Measurements from ENCODE around the gene PTGER3. TPM values are rescaled to one million over a fixed set of nuclear protein-coding genes. Genes with fewer than 3 reads are reported as not detected.

Gene PTGER3
- under 1 TPM; 0.14 to 0.15 TPM for total RNA-seq

DNA sequence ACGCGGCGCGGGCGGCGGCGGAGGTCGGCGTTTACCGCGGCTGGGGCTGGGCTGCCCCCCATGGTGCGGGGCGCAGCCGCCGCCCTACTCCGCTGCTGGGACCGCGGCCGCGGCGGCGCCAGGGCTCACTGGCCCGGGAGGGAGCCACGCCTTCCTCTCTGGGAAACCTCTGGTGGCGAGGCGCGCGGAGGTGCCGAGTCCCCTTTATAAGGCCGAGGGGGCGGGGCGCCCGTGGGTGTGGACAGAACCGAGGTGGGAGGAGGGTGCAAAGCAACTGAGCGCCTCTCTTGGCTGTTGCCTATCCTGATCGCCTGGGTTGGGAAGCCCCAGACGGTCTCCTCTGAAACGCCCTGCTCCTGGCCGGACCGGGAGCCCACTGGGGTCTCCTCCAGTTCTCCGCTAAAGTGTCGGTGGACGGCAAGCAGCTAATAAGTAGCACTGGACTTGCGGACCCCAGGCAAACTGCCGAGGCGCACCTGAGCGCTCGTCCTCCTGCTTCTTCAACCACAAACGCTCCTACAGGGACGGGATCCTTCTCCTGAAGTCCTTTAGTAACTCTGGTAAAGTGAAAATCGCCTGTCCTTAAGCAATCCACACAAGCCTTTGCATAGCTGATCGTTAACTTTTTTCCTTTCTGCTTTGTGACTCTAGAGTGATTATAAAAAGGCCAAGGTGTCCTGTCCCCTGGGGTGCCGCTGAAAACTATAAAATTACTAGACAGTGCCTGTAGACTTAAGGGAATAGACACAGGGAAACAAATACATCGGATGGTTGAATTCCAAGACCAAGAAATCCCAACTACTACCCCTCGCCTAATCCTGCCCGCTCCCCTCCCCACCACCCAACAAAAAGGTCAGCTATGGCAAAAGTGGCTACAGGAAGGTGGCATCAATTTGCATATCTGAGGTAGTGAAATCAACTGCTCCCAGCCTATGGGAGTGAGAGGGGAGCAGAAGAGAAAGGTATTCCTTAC lies at the start of gene PTGER3:
Gene PTGER3, minus strand, starts transcription at position 182 of the 973 bp plus-strand sequence. CDS start 239 bp downstream, outside the sequence.

DNA sequence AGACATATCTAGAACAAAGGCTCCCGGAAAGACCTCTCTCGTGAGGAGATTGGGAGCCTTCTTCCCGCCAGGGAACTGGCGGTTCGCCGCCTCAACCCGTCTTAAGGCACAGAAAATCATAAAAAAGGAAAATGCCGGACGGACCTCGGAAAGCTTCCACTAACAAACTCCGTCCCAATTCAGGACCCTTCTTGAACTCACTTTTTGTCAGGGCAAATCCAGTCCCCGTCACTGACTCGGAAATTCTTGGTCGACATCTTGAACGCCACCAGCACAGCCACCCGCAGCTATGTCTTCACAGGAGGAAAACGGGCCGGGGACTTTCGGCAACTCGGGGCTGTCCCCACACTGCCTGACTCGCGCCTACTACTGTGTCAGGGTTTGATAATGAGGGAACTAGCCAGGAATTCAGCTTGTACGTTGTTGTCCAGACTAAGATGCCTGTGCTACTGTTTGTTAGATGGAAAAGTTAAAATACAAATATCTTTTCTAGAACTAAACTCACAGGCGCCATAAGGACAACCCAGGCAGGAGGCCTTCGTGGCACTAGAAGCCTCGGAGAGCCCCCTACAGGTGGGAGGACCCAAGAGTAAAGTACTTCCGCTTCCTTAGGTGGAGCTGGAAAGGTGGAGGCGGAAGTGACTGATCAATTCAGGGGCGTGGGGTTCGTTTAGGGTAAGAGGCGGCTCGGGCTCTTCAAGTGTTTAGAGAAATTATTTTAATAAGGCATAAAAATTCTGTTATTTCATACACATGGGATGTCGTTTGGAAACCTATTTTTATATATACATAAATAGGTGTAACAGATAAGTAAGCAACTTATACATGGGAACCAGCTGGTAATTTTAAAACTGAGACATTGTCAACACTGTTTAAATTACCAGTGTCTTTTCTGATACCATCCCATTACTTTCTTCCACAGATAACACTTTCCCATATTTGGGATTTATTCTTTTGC lies 33.4 kb upstream of the PTGER3 start, which contains the start of gene ZRANB2:
Gene ZRANB2, minus strand, starts transcription at position 297 of the 958 bp plus-strand sequence. Its CDS starts 40 bp downstream, at position 257.

Small RNA genes within 50 kb of the gene (microRNA-seq; reads per million reads assigned to microRNA genes)
- 139 reads per million, percentile 73 among the genes with 10 or more reads in this experiment for gene MIR186 (ENCODE audit: borderline microRNAs expressed, borderline replicate concordance)

Other genes with a start within 250 kb of the PTGER3 start
- gene ZRANB2, start 33.2 kb upstream of the PTGER3 start, total RNA-seq: 100 to 1,000 TPM; 106 to 108 TPM

All from activated naive CD4-positive, alpha-beta T cell treated with anti-CD3 and anti-CD28 coated beads, Interleukin-2, amount 10 ng/mL, durations not matched to agents 5 hours and 36 hours (primary cell).